Osteocyte (in vitro differentiated cells): ENCODE results near the gene TMEM198. TPM values are rescaled to one million over a fixed set of nuclear protein-coding genes. Genes with fewer than 3 reads are reported as not detected.

Experiments used
- DNase-seq: peaks from one replicate; pipeline ENCODE4 v3.0.0; 2021; ENCODE audit warnings: mixed read lengths; ENCODE audit not compliant: unreplicated experiment; ENCODE audit errors: extremely low spot score
- H3K27ac Mint-ChIP-seq: one replicate; pipeline ENCODE4 v1.8.0; 2021; ENCODE audit warnings: mild to moderate bottlenecking, mixed read lengths; ENCODE audit not compliant: unreplicated experiment
- H3K27me3 Mint-ChIP-seq: one replicate; pipeline ENCODE4 v1.8.0; 2021; ENCODE audit warnings: mixed read lengths; ENCODE audit not compliant: unreplicated experiment
- H3K36me3 Mint-ChIP-seq: one replicate; pipeline ENCODE4 v1.8.0; 2021; ENCODE audit warnings: mixed read lengths; ENCODE audit not compliant: unreplicated experiment
- H3K4me1 Mint-ChIP-seq: one replicate; pipeline ENCODE4 v1.8.0; 2021; ENCODE audit warnings: mixed read lengths; ENCODE audit not compliant: unreplicated experiment
- H3K4me3 Mint-ChIP-seq: one replicate; pipeline ENCODE4 v1.8.0; 2021; ENCODE audit warnings: mild to moderate bottlenecking, moderate library complexity, mixed read lengths; ENCODE audit not compliant: unreplicated experiment
- H3K9me3 Mint-ChIP-seq: one replicate; pipeline ENCODE4 v1.8.0; 2021; ENCODE audit warnings: mixed read lengths; ENCODE audit not compliant: unreplicated experiment
- total RNA-seq: library from RNA; stranded (reverse); gene quantifications from 2 replicates; pipeline ENCODE4 v1.2.1, GENCODE V29; 2021
- TF ChIP-seq, protein P1 (sequence below): fragments of 200-600 bp; sonication (generic); IDR thresholded peaks from 2 replicates; pipeline ENCODE4 v1.5.0; 2021; ENCODE audit warnings: antibody characterized with exemption, mild to moderate bottlenecking, moderate library complexity

Gene TMEM198
- total RNA-seq, 1 donor from 2014 or later: 5.3 TPM

- H3K27ac Mint-ChIP-seq: no peak overlapping the region
- no peak overlapping the region for H3K4me3 Mint-ChIP-seq
- DNase-seq: no peak
- peaks cover 15% of the 10 kb centered on the region for H3K4me1 Mint-ChIP-seq
- no peaks in the 10 kb centered on the region for H3K9me3 Mint-ChIP-seq
- TF ChIP-seq, protein P1, sequence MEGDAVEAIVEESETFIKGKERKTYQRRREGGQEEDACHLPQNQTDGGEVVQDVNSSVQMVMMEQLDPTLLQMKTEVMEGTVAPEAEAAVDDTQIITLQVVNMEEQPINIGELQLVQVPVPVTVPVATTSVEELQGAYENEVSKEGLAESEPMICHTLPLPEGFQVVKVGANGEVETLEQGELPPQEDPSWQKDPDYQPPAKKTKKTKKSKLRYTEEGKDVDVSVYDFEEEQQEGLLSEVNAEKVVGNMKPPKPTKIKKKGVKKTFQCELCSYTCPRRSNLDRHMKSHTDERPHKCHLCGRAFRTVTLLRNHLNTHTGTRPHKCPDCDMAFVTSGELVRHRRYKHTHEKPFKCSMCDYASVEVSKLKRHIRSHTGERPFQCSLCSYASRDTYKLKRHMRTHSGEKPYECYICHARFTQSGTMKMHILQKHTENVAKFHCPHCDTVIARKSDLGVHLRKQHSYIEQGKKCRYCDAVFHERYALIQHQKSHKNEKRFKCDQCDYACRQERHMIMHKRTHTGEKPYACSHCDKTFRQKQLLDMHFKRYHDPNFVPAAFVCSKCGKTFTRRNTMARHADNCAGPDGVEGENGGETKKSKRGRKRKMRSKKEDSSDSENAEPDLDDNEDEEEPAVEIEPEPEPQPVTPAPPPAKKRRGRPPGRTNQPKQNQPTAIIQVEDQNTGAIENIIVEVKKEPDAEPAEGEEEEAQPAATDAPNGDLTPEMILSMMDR: no peak
- H3K36me3 Mint-ChIP-seq: no peaks in the 10 kb centered on the region
- H3K27me3 Mint-ChIP-seq: peaks cover 6% of the 10 kb centered on the region
Measured at GRCh38 chr2:219576505-219577388, 32.9 kb downstream of the TMEM198 start.

GRCh38 chr2:219578811-219579613 lies 35.2 kb downstream of the TMEM198 start:
- Mint-ChIP-seq H3K27ac (no peak overlapping the region), H3K36me3 (no peaks in the 10 kb centered on the region), H3K4me3 (no peak overlapping the region), H3K4me1 (peaks cover 12% of the 10 kb centered on the region), H3K9me3 (no peaks in the 10 kb centered on the region), H3K27me3 (peaks cover 6% of the 10 kb centered on the region)
- DNase-seq: no peak
- TF ChIP-seq, protein P1: no peak

DNA sequence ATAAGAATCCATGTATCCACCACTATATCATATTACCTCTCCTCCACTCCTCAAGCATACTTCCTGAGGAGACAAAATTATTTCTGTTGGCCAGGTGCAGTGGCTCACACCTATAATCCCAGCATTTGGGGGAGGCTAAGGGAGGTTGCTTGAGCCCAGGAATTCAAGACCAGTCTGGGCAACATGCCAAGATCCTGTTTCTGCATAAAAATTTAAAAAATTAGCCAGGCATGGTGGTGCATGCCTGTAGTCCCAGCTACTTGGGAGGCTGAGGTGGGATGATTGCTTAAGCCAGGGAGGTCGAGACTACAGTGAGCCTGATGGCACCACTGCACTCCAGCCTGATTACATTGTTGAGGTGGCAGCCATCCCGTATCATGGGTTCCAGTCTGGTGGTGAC lies 37.5 kb downstream of the TMEM198 start:
- H3K9me3 Mint-ChIP-seq: no peaks in the 10 kb centered on the region
- no peak overlapping the region for H3K27ac Mint-ChIP-seq
- TF ChIP-seq, protein P1: no peak
- H3K36me3 Mint-ChIP-seq: no peaks in the 10 kb centered on the region
- DNase-seq: no peak
- peaks cover 8% of the 10 kb centered on the region for H3K27me3 Mint-ChIP-seq
- H3K4me1 Mint-ChIP-seq: peaks cover 12% of the 10 kb centered on the region
- no peak overlapping the region for H3K4me3 Mint-ChIP-seq

- no peaks in the 10 kb centered on the region for H3K9me3 Mint-ChIP-seq
- H3K27ac Mint-ChIP-seq: no peak overlapping the region
- peaks cover 2% of the 10 kb centered on the region for H3K27me3 Mint-ChIP-seq
- no peak overlapping the region for H3K4me3 Mint-ChIP-seq
- H3K4me1 Mint-ChIP-seq: peaks cover 16% of the 10 kb centered on the region
- no peaks in the 10 kb centered on the region for H3K36me3 Mint-ChIP-seq
- TF ChIP-seq, protein P1: no peak
- no peak for DNase-seq
Measured at GRCh38 chr2:219591091-219591490, 47.3 kb downstream of the TMEM198 start.

DNA sequence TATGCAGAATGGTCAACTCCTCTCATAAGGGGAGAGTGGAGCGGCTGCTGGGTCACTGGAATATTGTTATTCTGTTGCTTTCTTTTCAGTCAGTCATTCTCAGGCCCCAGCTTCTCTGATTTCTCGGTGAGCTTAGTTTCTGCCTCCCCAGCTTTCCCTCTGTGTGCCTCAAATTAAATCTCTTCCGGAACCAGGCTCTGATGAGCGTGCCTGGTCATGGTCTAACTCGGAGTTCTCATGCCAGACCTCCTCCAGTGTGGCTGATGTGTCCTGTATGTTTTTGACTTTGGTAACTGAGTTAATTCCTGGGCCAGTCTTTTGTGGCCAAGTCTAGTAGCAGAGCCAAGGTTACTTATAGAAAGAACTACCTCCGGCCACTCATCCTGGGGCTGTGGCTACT lies 48.9 kb downstream of the TMEM198 start:
- no peak overlapping the region for H3K4me3 Mint-ChIP-seq
- TF ChIP-seq, protein P1: no peak
- no peak overlapping the region for H3K27ac Mint-ChIP-seq
- H3K4me1 Mint-ChIP-seq: peaks cover 30% of the 10 kb centered on the region
- H3K27me3 Mint-ChIP-seq: no peaks in the 10 kb centered on the region
- H3K36me3 Mint-ChIP-seq: no peaks in the 10 kb centered on the region
- no peak for DNase-seq
- no peaks in the 10 kb centered on the region for H3K9me3 Mint-ChIP-seq
